Endodermal cell (in vitro differentiated cells): ENCODE results near the gene ERICH6. TPM values are rescaled to one million over a fixed set of nuclear protein-coding genes. Genes with fewer than 3 reads are reported as not detected.

Source experiments
- DNase-seq: peaks from one replicate; pipeline ENCODE4 v3.0.0-alpha.2; 2017
- H3K27ac ChIP-seq: 2 replicates; pipeline ENCODE4 v1.5.1; 2013; ENCODE audit warnings: mild to moderate bottlenecking, low read depth, low read length, moderate library complexity
- H3K27me3 ChIP-seq: 2 replicates; pipeline ENCODE4 v1.6.1; 2013; ENCODE audit warnings: mild to moderate bottlenecking, low read length, moderate library complexity; ENCODE audit not compliant: insufficient read depth, control insufficient read depth, poor library complexity, severe bottlenecking
- H3K36me3 ChIP-seq: 2 replicates; pipeline ENCODE4 v1.7.0; 2013; ENCODE audit warnings: mild to moderate bottlenecking, low read length, moderate library complexity; ENCODE audit not compliant: control insufficient read depth, insufficient read depth
- H3K4me1 ChIP-seq: one replicate; pipeline ENCODE4 v1.7.0; 2013; ENCODE audit warnings: low read length; ENCODE audit not compliant: control insufficient read depth, insufficient read depth
- H3K4me3 ChIP-seq: 2 replicates; pipeline ENCODE4 v1.5.1; 2013; ENCODE audit warnings: mild to moderate bottlenecking, low read length, moderate library complexity
- H3K9ac ChIP-seq: 2 replicates; pipeline ENCODE4 v1.6.1; 2013; ENCODE audit warnings: mild to moderate bottlenecking, low read length, moderate library complexity; ENCODE audit not compliant: poor library complexity, severe bottlenecking; ENCODE audit errors: extremely low read depth
- H3K9me3 ChIP-seq: 2 replicates; pipeline ENCODE4 v1.6.1; 2013; ENCODE audit warnings: mild to moderate bottlenecking, low read length, moderate library complexity; ENCODE audit not compliant: control insufficient read depth
- H3K27ac Mint-ChIP-seq: 2 replicates; pipeline ENCODE4 v1.8.0; 2020; ENCODE audit warnings: mixed read lengths
- H3K27me3 Mint-ChIP-seq: 2 replicates; pipeline ENCODE4 v1.8.0; 2021; ENCODE audit warnings: mild to moderate bottlenecking, mixed read lengths; ENCODE audit not compliant: insufficient read depth
- H3K36me3 Mint-ChIP-seq: 2 replicates; pipeline ENCODE4 v1.8.0; 2020; ENCODE audit warnings: low read depth, mixed read lengths
- H3K4me1 Mint-ChIP-seq: 2 replicates; pipeline ENCODE4 v1.8.0; 2020; ENCODE audit warnings: mixed read lengths
- H3K4me3 Mint-ChIP-seq: 2 replicates; pipeline ENCODE4 v1.8.0; 2020; ENCODE audit warnings: mild to moderate bottlenecking, moderate library complexity, mixed read lengths
- H3K9me3 Mint-ChIP-seq: 2 replicates; pipeline ENCODE4 v1.8.0; 2020; ENCODE audit warnings: mild to moderate bottlenecking, mixed read lengths
- WGBS, 2 experiments: methylation state at CpG; one replicate each; pipeline versions ENCODE4 v1.1.5 to v1.1.7; 2013; ENCODE audit warnings: missing lambda C conversion rate in 2 of 2, mixed read lengths in 1 of 2; ENCODE audit not compliant: insufficient coverage in 1 of 2, insufficient read length in 1 of 2; 5-methylcytosine and 5-hydroxymethylcytosine counted together
- total RNA-seq, 2 donors: library from RNA; stranded (reverse); fragmentation: NEBNext Ultra II Directional in 1 of 2; extraction: Animal tissue kit (Norgen Biotek cat#: 25700) in 1 of 2; gene quantifications; 2 replicates in 1 of 2; 3 replicates in 1 of 2; pipeline ENCODE4 v1.2.1, GENCODE V29; 2021
- TF ChIP-seq, protein P1 (sequence below): fragments of 200-600 bp; sonication (generic); conservative IDR thresholded peaks from 2 replicates; pipeline ENCODE4 v1.5.0; 2021; ENCODE audit warnings: antibody characterized with exemption, mild to moderate bottlenecking

Gene ERICH6
- total RNA-seq, 2 donors from 2014 or later, result 0.42 TPM; not detected in 1

DNA sequence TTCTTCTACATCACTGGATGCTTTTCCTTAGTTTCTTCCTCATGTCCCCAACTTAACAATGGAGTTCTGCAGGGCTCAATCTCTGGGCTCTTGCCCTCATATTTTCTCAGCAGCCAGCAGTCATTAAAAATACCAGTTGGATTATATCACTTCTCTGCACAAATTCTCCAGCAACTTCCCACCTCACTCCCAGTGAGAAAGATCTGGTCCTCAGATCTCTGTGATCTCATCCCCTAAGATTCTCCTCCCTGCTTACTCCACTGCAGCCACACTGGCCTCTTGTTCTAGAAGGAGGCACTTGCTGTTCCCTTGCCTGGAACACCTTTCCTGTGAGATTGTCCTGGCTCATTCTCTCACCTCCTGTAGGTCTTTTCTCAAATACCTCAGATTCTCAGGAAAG, 6.1 kb downstream of the ERICH6 start:
- no peak overlapping the region for H3K9ac ChIP-seq
- H3K4me1 ChIP-seq, result no peaks in the 10 kb centered on the region
- no peak overlapping the region for H3K27ac ChIP-seq
- no peak for DNase-seq
- Mint-ChIP-seq H3K4me3 (no peak overlapping the region), H3K36me3 (no peaks in the 10 kb centered on the region), H3K4me1 (no peaks in the 10 kb centered on the region), H3K9me3 (peaks cover 24% of the 10 kb centered on the region), H3K27me3 (peaks cover 3% of the 10 kb centered on the region), H3K27ac (no peak overlapping the region)
- H3K4me3 ChIP-seq, result no peak overlapping the region
- H3K27me3 ChIP-seq, result no peaks in the 10 kb centered on the region
- TF ChIP-seq, protein P1, sequence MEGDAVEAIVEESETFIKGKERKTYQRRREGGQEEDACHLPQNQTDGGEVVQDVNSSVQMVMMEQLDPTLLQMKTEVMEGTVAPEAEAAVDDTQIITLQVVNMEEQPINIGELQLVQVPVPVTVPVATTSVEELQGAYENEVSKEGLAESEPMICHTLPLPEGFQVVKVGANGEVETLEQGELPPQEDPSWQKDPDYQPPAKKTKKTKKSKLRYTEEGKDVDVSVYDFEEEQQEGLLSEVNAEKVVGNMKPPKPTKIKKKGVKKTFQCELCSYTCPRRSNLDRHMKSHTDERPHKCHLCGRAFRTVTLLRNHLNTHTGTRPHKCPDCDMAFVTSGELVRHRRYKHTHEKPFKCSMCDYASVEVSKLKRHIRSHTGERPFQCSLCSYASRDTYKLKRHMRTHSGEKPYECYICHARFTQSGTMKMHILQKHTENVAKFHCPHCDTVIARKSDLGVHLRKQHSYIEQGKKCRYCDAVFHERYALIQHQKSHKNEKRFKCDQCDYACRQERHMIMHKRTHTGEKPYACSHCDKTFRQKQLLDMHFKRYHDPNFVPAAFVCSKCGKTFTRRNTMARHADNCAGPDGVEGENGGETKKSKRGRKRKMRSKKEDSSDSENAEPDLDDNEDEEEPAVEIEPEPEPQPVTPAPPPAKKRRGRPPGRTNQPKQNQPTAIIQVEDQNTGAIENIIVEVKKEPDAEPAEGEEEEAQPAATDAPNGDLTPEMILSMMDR, result no peak
- H3K9me3 ChIP-seq, result peaks cover 23% of the 10 kb centered on the region
- H3K36me3 ChIP-seq, result no peaks in the 10 kb centered on the region

DNA sequence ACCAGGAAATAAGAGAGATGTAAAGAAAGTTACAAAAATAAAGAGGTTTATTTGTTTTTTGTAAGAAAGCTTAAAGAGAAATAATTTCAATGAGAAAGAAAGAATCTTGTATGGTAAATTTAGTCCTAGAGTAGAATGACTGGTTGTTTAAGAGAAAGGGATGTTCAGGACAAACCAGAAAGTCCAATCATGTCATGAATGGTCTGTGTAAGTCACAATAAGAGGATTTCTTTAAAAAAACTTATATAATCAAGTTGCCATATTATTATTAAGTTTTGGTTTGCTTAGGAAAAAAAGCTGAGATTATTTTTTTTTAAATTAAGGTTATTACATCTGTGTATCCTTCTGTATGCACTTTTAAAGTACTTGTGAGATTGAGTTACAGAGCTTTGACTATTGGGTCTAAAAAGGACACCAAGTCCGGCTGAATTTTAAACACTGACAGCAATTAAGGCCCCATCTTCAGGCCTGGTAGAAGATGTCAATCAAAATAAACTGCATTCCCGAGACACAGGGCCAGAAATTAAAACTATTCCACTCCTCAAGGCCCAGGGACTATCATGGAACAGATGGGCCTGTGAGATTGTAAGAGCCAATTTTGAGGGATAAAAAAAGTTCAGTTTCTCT, 12.2 kb downstream of the ERICH6 start:
- peaks cover 53% of the 10 kb centered on the region for H3K9me3 Mint-ChIP-seq
- peaks cover 2% of the 10 kb centered on the region for H3K27me3 Mint-ChIP-seq
- Histone ChIP-seq H3K27ac (no peak overlapping the region), H3K36me3 (no peaks in the 10 kb centered on the region), H3K27me3 (no peaks in the 10 kb centered on the region), H3K4me1 (no peaks in the 10 kb centered on the region), H3K4me3 (peak overlapping the region; percentile 67), H3K9me3 (peaks cover 67% of the 10 kb centered on the region), H3K9ac (no peak overlapping the region)
- DNase-seq, result no peak
- no peaks in the 10 kb centered on the region for H3K36me3 Mint-ChIP-seq
- WGBS, 2 experiments, result 69 to 92% methylated on average over 1 to 2 of the region's 2 CpGs
- no peak overlapping the region for H3K4me3 Mint-ChIP-seq
- no peaks in the 10 kb centered on the region for H3K4me1 Mint-ChIP-seq
- TF ChIP-seq, protein P1, result no peak
- H3K27ac Mint-ChIP-seq, result no peak overlapping the region

DNA sequence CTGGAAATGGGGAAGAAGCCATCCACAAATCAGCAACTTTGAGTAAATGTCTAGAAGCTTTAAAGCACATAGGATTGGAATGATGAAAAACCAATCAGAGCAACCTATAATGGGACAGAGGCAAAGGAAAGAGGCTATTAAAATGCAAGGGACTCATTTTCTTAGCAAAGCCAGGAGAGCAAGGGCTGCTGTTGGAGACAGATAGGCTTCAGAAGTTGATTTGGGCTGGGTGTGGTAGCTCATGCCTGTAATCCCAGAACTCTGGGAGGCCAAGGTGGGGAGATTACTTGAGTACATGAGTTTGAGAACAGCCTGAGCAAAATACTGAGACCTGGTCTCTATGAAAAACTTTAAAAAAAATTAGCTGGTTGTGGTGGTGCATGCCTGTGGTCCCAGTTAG, 16.1 kb downstream of the ERICH6 start:
- no peaks in the 10 kb centered on the region for H3K36me3 ChIP-seq
- no peak overlapping the region for H3K27ac ChIP-seq
- H3K9ac ChIP-seq, result no peak overlapping the region
- H3K4me1 ChIP-seq, result no peaks in the 10 kb centered on the region
- H3K27me3 ChIP-seq, result no peaks in the 10 kb centered on the region
- TF ChIP-seq, protein P1, result no peak
- H3K4me3 ChIP-seq, result no peak overlapping the region
- peaks cover 44% of the 10 kb centered on the region for H3K9me3 ChIP-seq
- Mint-ChIP-seq H3K27ac (no peak overlapping the region), H3K9me3 (peaks cover 30% of the 10 kb centered on the region), H3K4me3 (no peak overlapping the region), H3K27me3 (peaks cover 2% of the 10 kb centered on the region), H3K4me1 (no peaks in the 10 kb centered on the region), H3K36me3 (no peaks in the 10 kb centered on the region)
- no peak for DNase-seq
